SU-DHL-6 (cell line): ENCODE results near the gene SBK1.

Experiments used
- EZH2phosphoT487 ChIP-seq: fragments of 200-600 bp; sonication (generic), shearing (Covaris generic); conservative IDR thresholded peaks from 2 replicates; pipeline ENCODE4 v1.6.1; 2018; ENCODE audit warnings: mild to moderate bottlenecking, antibody characterized with exemption, low read length, moderate library complexity, mixed read lengths
- TF ChIP-seq, protein P1 (sequence below): fragments of 200-600 bp; sonication (generic); IDR thresholded peaks from one replicate; pipeline ENCODE4 v1.5.1; 2017; ENCODE audit warnings: antibody characterized with exemption, mild to moderate bottlenecking, low read length, moderate library complexity; ENCODE audit not compliant: insufficient read depth, poor library complexity, severe bottlenecking

GRCh38 chr16:28313587-28313986 is 21.3 kb downstream of the SBK1 start:
- TF ChIP-seq, protein P1, sequence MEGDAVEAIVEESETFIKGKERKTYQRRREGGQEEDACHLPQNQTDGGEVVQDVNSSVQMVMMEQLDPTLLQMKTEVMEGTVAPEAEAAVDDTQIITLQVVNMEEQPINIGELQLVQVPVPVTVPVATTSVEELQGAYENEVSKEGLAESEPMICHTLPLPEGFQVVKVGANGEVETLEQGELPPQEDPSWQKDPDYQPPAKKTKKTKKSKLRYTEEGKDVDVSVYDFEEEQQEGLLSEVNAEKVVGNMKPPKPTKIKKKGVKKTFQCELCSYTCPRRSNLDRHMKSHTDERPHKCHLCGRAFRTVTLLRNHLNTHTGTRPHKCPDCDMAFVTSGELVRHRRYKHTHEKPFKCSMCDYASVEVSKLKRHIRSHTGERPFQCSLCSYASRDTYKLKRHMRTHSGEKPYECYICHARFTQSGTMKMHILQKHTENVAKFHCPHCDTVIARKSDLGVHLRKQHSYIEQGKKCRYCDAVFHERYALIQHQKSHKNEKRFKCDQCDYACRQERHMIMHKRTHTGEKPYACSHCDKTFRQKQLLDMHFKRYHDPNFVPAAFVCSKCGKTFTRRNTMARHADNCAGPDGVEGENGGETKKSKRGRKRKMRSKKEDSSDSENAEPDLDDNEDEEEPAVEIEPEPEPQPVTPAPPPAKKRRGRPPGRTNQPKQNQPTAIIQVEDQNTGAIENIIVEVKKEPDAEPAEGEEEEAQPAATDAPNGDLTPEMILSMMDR: no peak
- no peak for TF ChIP-seq EZH2phosphoT487
